ENCODE data around the gene DPP10. TPM values are rescaled to one million over a fixed set of nuclear protein-coding genes. Genes with fewer than 3 reads are reported as not detected.

The DPP10 gene
- total RNA-seq, 1 experiment from 2014 or later: not detected

- intact Hi-C loops (cut with micrococcal nuclease; ENCODE audit: unreplicated experiment): no loop called here
- H3K27ac ChIP-seq (ENCODE audit: low read length): no peak overlapping the region
- ATAC-seq (no peak), DNase-seq (ENCODE audit: low read depth, low spot score) (no peak)
- no peak overlapping the region for H3K4me3 ChIP-seq (ENCODE audit: low read depth in 2 of 2, low read length in 2 of 2)
- H3K9me3 ChIP-seq (ENCODE audit: control insufficient read depth, insufficient read depth, low read depth, low read length): no peaks in the 10 kb centered on the region
- BruUV-seq (replicated peaks): no TSS peak
- no peaks in the 10 kb centered on the region for H3K36me3 ChIP-seq (ENCODE audit: control insufficient read depth, insufficient read depth, low read length)
- in situ Hi-C loops (cut with HindIII; ENCODE audit: low pct_unique_long_range_greater_than_20kb, low sequenced_read_pairs): no loop called here
- CTCF ChIA-PET: no interaction called here
- no peaks in the 10 kb centered on the region for H3K27me3 ChIP-seq (ENCODE audit: control insufficient read depth, insufficient read depth, low read length)
- H3K4me1 ChIP-seq (ENCODE audit: control insufficient read depth, insufficient read depth, low read length): no peaks in the 10 kb centered on the region
- TF ChIP-seq POLR2AphosphoS5 (IDR thresholded peaks at IDR 0.05; ENCODE audit: low read depth, low read length) (no peak), CTCF (IDR thresholded peaks at IDR 0.05) (no peak), TCF7L2 (IDR thresholded peaks at IDR 0.05; ENCODE audit: low read depth, low read length) (no peak), SIN3A (IDR thresholded peaks at IDR 0.05; ENCODE audit: borderline replicate concordance, insufficient read depth, low read depth, low read length) (no peak), REST (IDR thresholded peaks at IDR 0.05; ENCODE audit: insufficient read depth in 1 of 2, low read depth in 2 of 2, low read length in 1 of 2) (no peak)
- POLR2A ChIA-PET: no interaction called here
Measured at GRCh38 chr2:115122701-115123100, 680.3 kb downstream of the DPP10 start.

GRCh38 chr2:115124817-115125216 is 682.4 kb downstream of the DPP10 start:
- Histone ChIP-seq H3K4me3 (ENCODE audit: low read depth in 2 of 2, low read length in 2 of 2) (no peak overlapping the region), H3K27ac (ENCODE audit: low read length) (no peak overlapping the region), H3K36me3 (ENCODE audit: control insufficient read depth, insufficient read depth, low read length) (no peaks in the 10 kb centered on the region), H3K4me1 (ENCODE audit: control insufficient read depth, insufficient read depth, low read length) (no peaks in the 10 kb centered on the region), H3K9me3 (ENCODE audit: control insufficient read depth, insufficient read depth, low read depth, low read length) (no peaks in the 10 kb centered on the region), H3K27me3 (ENCODE audit: control insufficient read depth, insufficient read depth, low read length) (no peaks in the 10 kb centered on the region)
- TF ChIP-seq TCF7L2 (IDR thresholded peaks at IDR 0.05; ENCODE audit: low read depth, low read length) (no peak), CTCF (IDR thresholded peaks at IDR 0.05) (no peak), REST (IDR thresholded peaks at IDR 0.05; ENCODE audit: insufficient read depth in 1 of 2, low read depth in 2 of 2, low read length in 1 of 2) (no peak), SIN3A (IDR thresholded peaks at IDR 0.05; ENCODE audit: borderline replicate concordance, insufficient read depth, low read depth, low read length) (no peak), POLR2AphosphoS5 (IDR thresholded peaks at IDR 0.05; ENCODE audit: low read depth, low read length) (no peak)
- no peak for DNase-seq (ENCODE audit: low read depth, low spot score)
- no TSS peak for BruUV-seq (replicated peaks)
- ChIA-PET CTCF (interaction anchor here (0.6 kb wide), 1 partner anchor 372 kb away, joined by 10 read pairs; no protein-coding TSS in a partner anchor), POLR2A (no interaction called here)
- ATAC-seq: no peak
- intact Hi-C loops (cut with micrococcal nuclease; ENCODE audit: unreplicated experiment) (no loop called here), in situ Hi-C loops (cut with HindIII; ENCODE audit: low pct_unique_long_range_greater_than_20kb, low sequenced_read_pairs) (no loop called here)
